GM12878 (cell line): ENCODE results near the gene GPR176. TPM values are rescaled to one million over a fixed set of nuclear protein-coding genes. Genes with fewer than 3 reads are reported as not detected.

Source experiments
- ATAC-seq: fragments of 200-7000 bp; cut with Tn5 transposase; 3 replicates; pipeline ENCODE4 v1.9.1; 2020; ENCODE audit warnings: mild to moderate bottlenecking, moderate library complexity
- BruUV-seq: library from RNA; stranded (reverse); fragments of 400-500 nt; replicated peaks from 2 replicates; lab custom pipeline; 2021; lab: Mats Ljungman, UMichigan
- CTCF ChIA-PET: fragments of 300-600 bp; sonication (Branson Sonifier 250); formaldehyde crosslinking; extraction: SDS; loops from one replicate; lab custom pipeline; 2021; ENCODE audit warnings: inconsistent platforms; lab: Yijun Ruan, JAX
- POLR2A ChIA-PET: fragments of 350-600 bp; formaldehyde crosslinking; extraction: SDS; loops from one replicate; lab custom pipeline; 2021; ENCODE audit warnings: inconsistent platforms; lab: Charles Lee
- RAD21 ChIA-PET: fragments of 300-600 bp; sonication (Branson Sonifier 250); formaldehyde crosslinking; loops from one replicate; lab custom pipeline; 2023; ENCODE audit warnings: antibody characterized with exemption; ENCODE audit not compliant: unreplicated experiment; lab: Charles Lee
- SMC1A ChIA-PET: fragments of 300-600 bp; sonication (Branson Sonifier 250); formaldehyde crosslinking; loops from one replicate; lab custom pipeline; 2023; ENCODE audit not compliant: unreplicated experiment, uncharacterized antibody; lab: Charles Lee
- DNase-seq: peaks from one replicate; pipeline ENCODE4 v3.0.0-alpha.2; 2011; ENCODE audit warnings: low read depth, low spot score
- FAIRE-seq: peaks from 3 replicates; lab custom pipeline; 2011; peaks lifted over from hg19 to GRCh38; lab: Jason Lieb, UNC
- H2AFZ ChIP-seq: 2 replicates; pipeline ENCODE4 v1.6.0; 2011; ENCODE audit warnings: low read depth, low read length, control low read depth; ENCODE audit not compliant: control insufficient read depth
- H3K27ac ChIP-seq: 2 replicates; pipeline ENCODE4 v1.5.1; 2011; ENCODE audit warnings: control low read depth; ENCODE audit not compliant: control insufficient read depth, insufficient read depth
- H3K27me3 ChIP-seq, 2 experiments: replicated peaks in 1 of 2; 2 replicates each; pipeline versions ENCODE4 v1.6.0 to v1.6.1; 2011; ENCODE audit warnings: low read length in 1 of 2; ENCODE audit not compliant: control insufficient read depth in 2 of 2, insufficient read depth in 2 of 2
- H3K36me3 ChIP-seq, 2 experiments: 2 replicates each; pipeline ENCODE4 v1.5.1; 2011; ENCODE audit warnings: low read length in 1 of 2; ENCODE audit not compliant: control insufficient read depth in 2 of 2, insufficient read depth in 2 of 2
- H3K4me1 ChIP-seq: 2 replicates; pipeline ENCODE4 v1.6.1; 2011; ENCODE audit warnings: mild to moderate bottlenecking, low read length, moderate library complexity, mixed read lengths; ENCODE audit not compliant: control insufficient read depth, insufficient read depth
- H3K4me2 ChIP-seq: 2 replicates; pipeline ENCODE4 v1.6.0; 2011; ENCODE audit warnings: control low read depth; ENCODE audit not compliant: control insufficient read depth, insufficient read depth
- H3K4me3 ChIP-seq: fragments of 200-600 bp; sonication (generic); 2 replicates; pipeline ENCODE4 v1.5.1; 2016
- H3K79me2 ChIP-seq: 2 replicates; pipeline ENCODE4 v1.6.0; 2011; ENCODE audit warnings: low read length; ENCODE audit not compliant: control insufficient read depth, insufficient read depth
- H3K9ac ChIP-seq: 2 replicates; pipeline ENCODE4 v1.8.0; 2011; ENCODE audit warnings: low read length, control low read depth, mixed read lengths; ENCODE audit not compliant: control insufficient read depth, insufficient read depth
- H3K9me3 ChIP-seq: replicated peaks from 3 replicates; pipeline ENCODE4 v1.5.1; 2011; ENCODE audit warnings: mild to moderate bottlenecking, low read length; ENCODE audit not compliant: control insufficient read depth, insufficient read depth
- H4K20me1 ChIP-seq: 2 replicates; pipeline ENCODE4 v1.6.0; 2011; ENCODE audit not compliant: control insufficient read depth, insufficient read depth
- ASH2L ChIP-seq: fragments of 300-600, 200-600 bp; sonication (generic); IDR thresholded peaks from 2 replicates; pipeline ENCODE4 v1.6.1; 2017; ENCODE audit warnings: low read depth, mild to moderate bottlenecking, borderline replicate concordance
- IRF3 ChIP-seq: fragments of 450-650 bp; IDR thresholded peaks from 2 replicates; pipeline ENCODE4 v1.6.1; 2014; ENCODE audit warnings: mild to moderate bottlenecking
- IRF5 ChIP-seq: fragments of 450-650 bp; IDR thresholded peaks from 2 replicates; pipeline ENCODE4 v1.6.1; 2017; ENCODE audit warnings: borderline replicate concordance
- JUNB ChIP-seq: IDR thresholded peaks from 2 replicates; pipeline ENCODE4 v1.6.1; 2016; ENCODE audit warnings: antibody characterized with exemption, mild to moderate bottlenecking
- KDM1A ChIP-seq: fragments of 200-600 bp; sonication (generic); IDR thresholded peaks from 2 replicates; pipeline ENCODE4 v1.6.1; 2016; ENCODE audit warnings: borderline replicate concordance
- LARP7 ChIP-seq: fragments of 450-650 bp; IDR thresholded peaks from 2 replicates; pipeline ENCODE4 v1.6.1; 2017; ENCODE audit warnings: mild to moderate bottlenecking
- MXI1 ChIP-seq: fragments of 150-350 bp; IDR thresholded peaks from 2 replicates; pipeline ENCODE4 v1.6.1; 2011; ENCODE audit warnings: low read depth, mild to moderate bottlenecking, inconsistent platforms, low read length, improper control_type of control experiment
- NFYA ChIP-seq: IDR thresholded peaks from 2 replicates; pipeline ENCODE4 v1.6.1; 2011; ENCODE audit warnings: low read depth, mild to moderate bottlenecking, low read length, improper control_type of control experiment, borderline replicate concordance
- NKRF ChIP-seq: fragments of 450-650 bp; conservative IDR thresholded peaks from 2 replicates; pipeline ENCODE4 v1.6.1; 2017; ENCODE audit warnings: mild to moderate bottlenecking, moderate library complexity
- PAX5 ChIP-seq: IDR thresholded peaks from 2 replicates; pipeline ENCODE4 v1.6.1; 2011; ENCODE audit warnings: low read depth, low read length, borderline replicate concordance
- POLR2AphosphoS5 ChIP-seq: IDR thresholded peaks from 2 replicates; pipeline ENCODE4 v1.6.1; 2011; ENCODE audit warnings: mild to moderate bottlenecking, low read length, inconsistent platforms
- REST ChIP-seq: IDR thresholded peaks from 2 replicates; pipeline ENCODE4 v1.6.1; 2012; ENCODE audit warnings: mild to moderate bottlenecking, low read depth, low read length
- ZBTB4 ChIP-seq: fragments of 450-650 bp; formaldehyde crosslinking; IDR thresholded peaks from 2 replicates; pipeline ENCODE4 v1.4.0; 2022; ENCODE audit warnings: mild to moderate bottlenecking, moderate library complexity
- ZNF622 ChIP-seq: fragments of 450-650 bp; IDR thresholded peaks from 2 replicates; pipeline ENCODE4 v1.6.1; 2017; ENCODE audit warnings: mild to moderate bottlenecking, inconsistent platforms
- WGBS: methylation state at CpG from one replicate; pipeline ENCODE4 v1.1.6; 2016; ENCODE audit warnings: low lambda C conversion rate; ENCODE audit not compliant: insufficient replicate concordance, insufficient coverage; ENCODE audit errors: missing lambda C conversion rate; 5-methylcytosine and 5-hydroxymethylcytosine counted together
- in situ Hi-C: fragments of 300-500 bp; cut with MboI; formaldehyde crosslinking; loops from 9 replicates; pipeline ENCODE4 v1.14.3; 2018; ENCODE audit warnings: mixed read lengths
- intact Hi-C: fragments of 100-400 bp; cut with micrococcal nuclease; formaldehyde crosslinking; loops from one replicate; pipeline ENCODE4 v1.14.2; 2022; ENCODE audit not compliant: unreplicated experiment
- polyA plus RNA-seq, 11 experiments: library from polyadenylated mRNA; depleted of rRNA in 4 of 11; unstranded in 6 of 11; stranded (reverse) in 5 of 11; fragments of >200 nt; fragmentation: Nextera tagmentation in 4 of 11; fragmentation: Illumina TruSeq in 1 of 11; extraction: Ambion mirVana in 4 of 11; extraction: Trizol in 1 of 11; gene quantifications; 1 replicate in 1 of 11; 2 replicates in 10 of 11; pipeline versions ENCODE4 v1.2.1 to v1.2.3, GENCODE V29; 2011 to 2016; ENCODE audit warnings: inconsistent platforms in 2 of 11, missing spikeins in 2 of 11, low read depth in 1 of 11
- total RNA-seq, 4 experiments: library from RNA; depleted of rRNA in 3 of 4; stranded (reverse); fragments of >200 nt in 3 of 4; fragmentation: Illumina TruSeq in 1 of 4; extraction: Trizol in 1 of 4; gene quantifications; 2 replicates each; pipeline versions ENCODE4 v1.2.1 to v1.2.3, GENCODE V29; 2013 to 2021

Gene GPR176
- total and polyA plus RNA-seq, 10 of the 15 experiments (the other 5 are each of a cell fraction or from before 2014, with no cell fraction given): 0.02 to 0.33 (median 0.16) TPM; not detected in 4

- Histone ChIP-seq H3K36me3 (no peaks in the 10 kb centered on the region), H2AFZ (no peak overlapping the region), H4K20me1 (no peaks in the 10 kb centered on the region), H3K9me3 (no peaks in the 10 kb centered on the region), H3K4me2 (no peak overlapping the region), H3K4me3 (no peak overlapping the region), H3K4me1 (no peaks in the 10 kb centered on the region), H3K9ac (no peak overlapping the region), H3K79me2 (no peaks in the 10 kb centered on the region), H3K27ac (no peak overlapping the region), H3K27me3 (peaks cover 0 to 5% of the 10 kb centered on the region in 2 experiments; a peak in 2 of 4 replicates)
- in situ Hi-C loops: no loop called here
- ChIA-PET SMC1A (no interaction called here), CTCF (no interaction called here), RAD21 (no interaction called here), POLR2A (no interaction called here)
- no peak for DNase-seq
- no TSS peak for BruUV-seq
- WGBS: 50% methylated on average over 2 of the region's 2 CpGs
- FAIRE-seq: no peak
- ATAC-seq: no peak; the same call in 2 of the 3 replicates
- intact Hi-C loops: no loop called here
- TF ChIP-seq KDM1A (no peak), LARP7 (no peak), MXI1 (no peak), IRF5 (no peak), REST (no peak), ZBTB4 (CRISPR knock-in tag) (no peak), NFYA (no peak), ZNF622 (no peak), JUNB (no peak), ASH2L (no peak), PAX5 (no peak), NKRF (no peak), IRF3 (no peak), POLR2AphosphoS5 (no peak)
These were observed 64.7 kb downstream of the GPR176 start for GRCh38 chr15:39855400-39855799.
